ENCODE measurements around the gene SPTBN4.

DNA sequence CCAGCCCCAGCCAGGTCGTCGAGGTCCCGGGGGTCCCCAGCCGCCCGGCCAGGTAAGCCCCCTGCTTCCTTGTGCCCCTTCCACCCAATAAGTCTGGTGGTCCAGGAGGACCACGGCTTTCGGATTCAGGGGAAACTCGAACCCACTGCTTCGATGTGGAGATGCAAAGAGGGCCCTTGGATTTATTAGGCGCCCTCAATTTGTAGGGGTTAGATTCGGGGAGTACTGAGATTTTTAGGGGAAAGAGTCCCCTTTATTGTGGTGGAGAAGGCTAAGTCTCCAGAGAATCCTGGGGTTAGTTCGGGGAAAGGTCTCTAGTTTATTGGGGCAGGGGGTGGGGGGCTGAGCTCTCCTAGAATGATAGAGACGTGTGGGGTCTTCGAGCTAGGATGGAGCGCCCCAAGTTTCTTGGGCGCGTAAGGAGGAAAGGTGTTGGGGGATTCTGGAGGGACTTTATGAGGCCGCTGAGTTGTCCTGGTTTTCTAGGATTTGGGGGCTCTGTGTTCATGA, 130.6 kb downstream of the SPTBN4 start:
- no peak for TF ChIP-seq MYNN (tag by site-specific recombination; IDR thresholded peaks at IDR 0.05; ENCODE audit: borderline replicate concordance)
- TF ChIP-seq ZNF24 (tag by site-specific recombination; IDR thresholded peaks at IDR 0.05) = no peak
- no peak for TF ChIP-seq ZNF624 (tag by site-specific recombination; IDR thresholded peaks at IDR 0.05)

All from HEK293 (cell line).